Gastrocnemius medialis (tissue), 4 donors: ENCODE results near the gene SLC25A21.

Experiments used
- CTCF ChIP-seq, 5 experiments: fragments of 450-650 bp in 3 of 5; fragments of 200-600 bp in 2 of 5; sonication (generic) in 2 of 5; IDR thresholded peaks in 4 of 5; conservative IDR thresholded peaks in 1 of 5; 1 replicate in 4 of 5; 2 replicates in 1 of 5; pipeline ENCODE4 v1.5.1; 2016 to 2019; ENCODE audit warnings: antibody characterized with exemption in 5 of 5, mild to moderate bottlenecking in 3 of 5, moderate library complexity in 3 of 5
- POLR2A ChIP-seq, 2 donors: fragments of 450-650 bp; IDR thresholded peaks; one replicate each; pipeline ENCODE4 v1.6.1; 2017; ENCODE audit warnings: antibody characterized with exemption in 2 of 2, mild to moderate bottlenecking in 2 of 2, moderate library complexity in 2 of 2

- TF ChIP-seq POLR2A (IDR thresholded peaks at IDR 0.05) (no peak), CTCF (IDR thresholded peaks at IDR 0.05 in 4 of 5, conservative IDR thresholded peaks at IDR 0.05 in 1 of 5) (no peak)
Measured at GRCh38 chr14:37078131-37078530, 94.3 kb downstream of the SLC25A21 start.
